Fibroblast of lung (primary cell): Measurements from ENCODE around the gene CDX1. TPM values are rescaled to one million over a fixed set of nuclear protein-coding genes. Genes with fewer than 3 reads are reported as not detected.

Experiments used
- DNase-seq, 2 donors: peaks; one replicate each; pipeline versions ENCODE4 v3.0.0 to v3.0.0-alpha.2; 2010; ENCODE audit warnings: low read depth in 2 of 2
- H2AFZ ChIP-seq: 2 replicates; pipeline ENCODE4 v1.5.1; 2012; ENCODE audit warnings: low read length, control low read depth, inconsistent platforms
- H3K27ac ChIP-seq: 2 replicates; pipeline ENCODE4 v1.5.1; 2011; ENCODE audit warnings: low read length, control low read depth; ENCODE audit not compliant: insufficient read depth
- H3K27me3 ChIP-seq: 2 replicates; pipeline ENCODE4 v1.5.1; 2011; ENCODE audit warnings: mild to moderate bottlenecking, low read length; ENCODE audit not compliant: control insufficient read depth, insufficient read depth
- H3K36me3 ChIP-seq: 2 replicates; pipeline ENCODE4 v1.5.1; 2011; ENCODE audit warnings: low read length; ENCODE audit not compliant: control insufficient read depth, insufficient read depth
- H3K4me1 ChIP-seq: 2 replicates; pipeline ENCODE4 v1.5.1; 2011; ENCODE audit warnings: low read length; ENCODE audit not compliant: control insufficient read depth, insufficient read depth; ENCODE audit errors: extremely low read depth
- H3K4me2 ChIP-seq: 2 replicates; pipeline ENCODE4 v1.5.1; 2011; ENCODE audit warnings: low read length, control low read depth; ENCODE audit not compliant: insufficient read depth; ENCODE audit errors: extremely low read depth
- H3K4me3 ChIP-seq, 4 experiments: fragments of 200-600 bp in 1 of 4; sonication (generic) in 1 of 4; replicated peaks in 1 of 4; 2 replicates each; pipeline ENCODE4 v1.5.1; 2011 to 2016; ENCODE audit warnings: low read length in 4 of 4, low read depth in 3 of 4, mild to moderate bottlenecking in 3 of 4, control low read depth in 2 of 4, inconsistent platforms in 1 of 4, mixed read lengths in 1 of 4; ENCODE audit not compliant: insufficient read depth in 1 of 4; ENCODE audit errors: control extremely low read depth in 1 of 4
- H3K79me2 ChIP-seq: 2 replicates; pipeline ENCODE4 v1.5.1; 2012; ENCODE audit warnings: mild to moderate bottlenecking, low read length, inconsistent platforms; ENCODE audit not compliant: control insufficient read depth, insufficient read depth
- H3K9ac ChIP-seq: 2 replicates; pipeline ENCODE4 v1.5.1; 2011; ENCODE audit warnings: mild to moderate bottlenecking, low read length, control low read depth; ENCODE audit not compliant: insufficient read depth
- H3K9me3 ChIP-seq: 2 replicates; pipeline ENCODE4 v1.5.1; 2012; ENCODE audit warnings: low read depth, low read length; ENCODE audit not compliant: control insufficient read depth, insufficient read depth
- H4K20me1 ChIP-seq: 2 replicates; pipeline ENCODE4 v1.5.1; 2011; ENCODE audit warnings: low read length; ENCODE audit not compliant: control insufficient read depth, insufficient read depth; ENCODE audit errors: extremely low read depth
- CTCF ChIP-seq, 2 donors: IDR thresholded peaks in 1 of 2; conservative IDR thresholded peaks in 1 of 2; 1 replicate in 1 of 2; 2 replicates in 1 of 2; pipeline ENCODE4 v1.5.1; 2011 to 2012; ENCODE audit warnings: low read length in 2 of 2, control low read depth in 1 of 2, inconsistent platforms in 1 of 2, low read depth in 1 of 2, mild to moderate bottlenecking in 1 of 2
- EZH2 ChIP-seq: IDR thresholded peaks from 2 replicates; pipeline ENCODE4 v1.5.1; 2012; ENCODE audit warnings: low read length, control low read depth, mild to moderate bottlenecking; ENCODE audit errors: missing control alignments
- polyA plus RNA-seq, 2 donors: library from polyadenylated mRNA; depleted of rRNA in 1 of 2; stranded (reverse) in 1 of 2; unstranded in 1 of 2; fragments of >200 nt; gene quantifications; 2 replicates each; pipeline ENCODE4 v1.2.1, GENCODE V29; 2011 to 2012; ENCODE audit warnings: missing spikeins in 1 of 2
- total RNA-seq: library from RNA; depleted of rRNA; stranded (reverse); fragments of >200 nt; gene quantifications from 2 replicates; pipeline ENCODE4 v1.2.1, GENCODE V29; 2014

Gene CDX1
- total and polyA plus RNA-seq, 2 donors (not counting 1 experiment from before 2014, with no cell fraction given): 0.33 to 1.8 TPM

GRCh38 chr5:150121448-150122157, 45.0 kb upstream of the CDX1 start:
- no peak for DNase-seq
- H3K27me3 ChIP-seq: no peaks in the 10 kb centered on the region
- H4K20me1 ChIP-seq: no peaks in the 10 kb centered on the region
- no peak overlapping the region for H3K4me3 ChIP-seq
- no peak overlapping the region for H3K4me2 ChIP-seq
- H3K79me2 ChIP-seq: no peaks in the 10 kb centered on the region
- no peak overlapping the region for H2AFZ ChIP-seq
- no peak overlapping the region for H3K9ac ChIP-seq
- peaks cover 59% of the 10 kb centered on the region for H3K36me3 ChIP-seq
- H3K4me1 ChIP-seq: peaks cover 5% of the 10 kb centered on the region
- no peaks in the 10 kb centered on the region for H3K9me3 ChIP-seq
- H3K27ac ChIP-seq: no peak overlapping the region
- TF ChIP-seq EZH2 (no peak), CTCF (conservative IDR thresholded peaks at IDR 0.05 in 1 of 2, IDR thresholded peaks at IDR 0.05 in 1 of 2; ENCODE audit: low read depth in 1 of 2, low read length in 2 of 2) (no peak)

DNA sequence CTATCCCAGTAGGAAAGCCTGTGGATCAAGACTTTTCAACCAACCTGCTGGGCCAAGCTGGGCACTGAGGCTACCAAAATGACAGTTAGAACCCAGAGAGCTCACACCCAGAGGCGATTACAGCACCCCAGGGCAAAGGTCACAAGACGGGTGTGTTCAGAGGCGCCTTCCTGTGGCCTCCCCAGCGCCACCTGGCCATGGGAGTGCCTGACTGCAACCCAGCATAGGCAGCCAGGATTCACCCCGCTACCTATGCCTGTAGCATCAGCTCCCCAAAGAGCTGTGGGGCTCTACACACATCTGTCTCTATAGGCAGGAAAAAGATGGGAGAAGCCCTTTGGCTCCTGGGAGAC, 44.4 kb upstream of the CDX1 start:
- H3K4me3 ChIP-seq: no peak overlapping the region
- peaks cover 61% of the 10 kb centered on the region for H3K36me3 ChIP-seq
- H3K9me3 ChIP-seq: no peaks in the 10 kb centered on the region
- H3K27ac ChIP-seq: no peak overlapping the region
- no peaks in the 10 kb centered on the region for H4K20me1 ChIP-seq
- no peaks in the 10 kb centered on the region for H3K79me2 ChIP-seq
- H3K9ac ChIP-seq: no peak overlapping the region
- no peak overlapping the region for H2AFZ ChIP-seq
- DNase-seq: no peak
- H3K27me3 ChIP-seq: no peaks in the 10 kb centered on the region
- no peak overlapping the region for H3K4me2 ChIP-seq
- peaks cover 5% of the 10 kb centered on the region for H3K4me1 ChIP-seq
- TF ChIP-seq EZH2: no peak
- peak in 1 of 2 donors; percentile 31 for TF ChIP-seq CTCF (conservative IDR thresholded peaks at IDR 0.05 in 1 of 2, IDR thresholded peaks at IDR 0.05 in 1 of 2; ENCODE audit: low read depth in 1 of 2, low read length in 2 of 2)

DNA sequence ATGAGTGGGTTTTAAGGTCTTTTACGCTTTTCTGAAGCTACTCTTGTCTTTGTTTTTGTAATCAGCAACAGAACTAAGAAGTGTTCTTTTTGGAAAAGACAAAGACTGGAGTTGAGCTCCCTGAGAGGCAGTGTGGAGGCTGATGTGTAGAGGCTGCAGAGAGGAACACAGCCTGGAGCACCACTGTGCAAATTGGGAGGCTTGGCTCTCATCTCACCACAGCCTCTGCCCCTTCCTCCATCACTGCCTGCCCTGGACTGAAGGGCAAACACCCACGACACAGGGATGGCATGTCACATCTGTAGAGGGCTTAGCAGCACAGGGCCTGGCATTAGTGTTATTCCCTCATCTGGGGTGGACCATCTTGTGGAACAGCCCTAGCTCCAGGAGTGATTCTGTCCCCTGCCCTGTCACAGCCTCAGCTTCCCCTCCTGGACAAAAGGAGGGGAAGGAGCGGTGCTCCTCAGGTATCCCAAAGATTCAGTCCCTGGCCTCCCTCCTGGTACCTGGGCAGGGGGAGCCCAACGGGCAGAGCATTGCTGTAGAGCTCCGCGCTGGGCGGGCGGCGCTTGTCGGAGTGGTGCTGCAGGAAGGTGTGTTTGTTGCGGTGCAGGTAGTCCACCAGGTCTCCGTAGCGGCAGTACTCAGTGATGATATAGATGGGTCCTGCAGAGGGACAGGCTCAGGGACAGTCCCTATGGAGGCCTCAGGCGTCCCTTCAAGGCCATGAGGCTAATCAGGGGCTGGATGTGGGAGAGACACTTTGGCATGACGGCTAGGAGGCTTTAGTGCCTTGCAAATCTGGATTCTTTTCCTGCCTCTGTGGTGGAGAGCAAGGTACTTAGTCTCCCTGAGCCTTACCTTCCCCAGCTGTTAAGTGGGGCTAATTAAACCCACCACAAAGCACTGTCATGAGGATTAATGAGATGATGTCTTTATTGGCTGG, 43.8 kb upstream of the CDX1 start:
- no peak overlapping the region for H3K4me3 ChIP-seq
- no peak overlapping the region for H2AFZ ChIP-seq
- H3K9me3 ChIP-seq: no peaks in the 10 kb centered on the region
- no peak overlapping the region for H3K9ac ChIP-seq
- no peaks in the 10 kb centered on the region for H3K27me3 ChIP-seq
- no peaks in the 10 kb centered on the region for H4K20me1 ChIP-seq
- H3K4me2 ChIP-seq: no peak overlapping the region
- H3K79me2 ChIP-seq: no peaks in the 10 kb centered on the region
- H3K27ac ChIP-seq: no peak overlapping the region
- peaks cover 2% of the 10 kb centered on the region for H3K4me1 ChIP-seq
- TF ChIP-seq EZH2 (no peak), CTCF (conservative IDR thresholded peaks at IDR 0.05 in 1 of 2, IDR thresholded peaks at IDR 0.05 in 1 of 2; ENCODE audit: low read depth in 1 of 2, low read length in 2 of 2) (no peak)
- no peak for DNase-seq
- peaks cover 60% of the 10 kb centered on the region for H3K36me3 ChIP-seq
